Trophoblast cell (in vitro differentiated cells and primary cell): ENCODE measurements around the gene ATP6V0B.

Experiments used
- DNase-seq, 2 donors: peaks; one replicate each; pipeline ENCODE4 v3.0.0-alpha.2; 2016
- H2AFZ ChIP-seq: 2 replicates; pipeline ENCODE4 v1.6.1; 2013; ENCODE audit warnings: low read length, moderate library complexity, mild to moderate bottlenecking; ENCODE audit not compliant: insufficient read depth, poor library complexity
- H2AK5ac ChIP-seq: 2 replicates; pipeline ENCODE4 v1.6.1; 2013; ENCODE audit warnings: mild to moderate bottlenecking, low read length
- H2BK120ac ChIP-seq: 2 replicates; pipeline ENCODE4 v1.6.1; 2013; ENCODE audit warnings: low read length, mild to moderate bottlenecking, moderate library complexity; ENCODE audit not compliant: insufficient read depth, poor library complexity
- H2BK12ac ChIP-seq: 2 replicates; pipeline ENCODE4 v1.6.1; 2013; ENCODE audit warnings: mild to moderate bottlenecking, low read length, moderate library complexity
- H2BK5ac ChIP-seq: 2 replicates; pipeline ENCODE4 v1.6.1; 2013; ENCODE audit warnings: low read length, low read depth, moderate library complexity, mild to moderate bottlenecking; ENCODE audit not compliant: poor library complexity
- H3K14ac ChIP-seq: 2 replicates; pipeline ENCODE4 v1.6.1; 2013; ENCODE audit warnings: mild to moderate bottlenecking, low read length
- H3K18ac ChIP-seq: 2 replicates; pipeline ENCODE4 v1.6.1; 2013; ENCODE audit warnings: mild to moderate bottlenecking, low read length
- H3K23ac ChIP-seq: 2 replicates; pipeline ENCODE4 v1.6.1; 2013; ENCODE audit warnings: low read length
- H3K27ac ChIP-seq: 2 replicates; pipeline ENCODE4 v1.5.1; 2013; ENCODE audit warnings: low read depth, mild to moderate bottlenecking, inconsistent platforms, low read length, moderate library complexity
- H3K27me3 ChIP-seq: 2 replicates; pipeline ENCODE4 v1.6.1; 2013; ENCODE audit warnings: inconsistent platforms, mild to moderate bottlenecking, low read length, moderate library complexity; ENCODE audit not compliant: insufficient read depth
- H3K36me3 ChIP-seq, 2 experiments: 1 replicate in 1 of 2; 2 replicates in 1 of 2; pipeline ENCODE4 v1.6.1; 2013; ENCODE audit warnings: low read length in 2 of 2, mild to moderate bottlenecking in 2 of 2, moderate library complexity in 1 of 2; ENCODE audit not compliant: insufficient read depth in 2 of 2, control insufficient read depth in 1 of 2
- H3K4ac ChIP-seq: 2 replicates; pipeline ENCODE4 v1.6.1; 2013; ENCODE audit warnings: low read depth, mild to moderate bottlenecking, low read length, moderate library complexity
- H3K4me1 ChIP-seq, 2 experiments: 1 replicate in 1 of 2; 2 replicates in 1 of 2; pipeline ENCODE4 v1.6.1; 2013; ENCODE audit warnings: low read length in 2 of 2, mild to moderate bottlenecking in 2 of 2, moderate library complexity in 1 of 2; ENCODE audit not compliant: insufficient read depth in 2 of 2, control insufficient read depth in 1 of 2
- H3K4me2 ChIP-seq: 2 replicates; pipeline ENCODE4 v1.6.1; 2013; ENCODE audit warnings: inconsistent platforms, mild to moderate bottlenecking, low read length, moderate library complexity
- H3K4me3 ChIP-seq: 2 replicates; pipeline ENCODE4 v1.5.1; 2013; ENCODE audit warnings: mild to moderate bottlenecking, low read depth, low read length, inconsistent platforms
- H3K79me1 ChIP-seq: one replicate; pipeline ENCODE4 v1.6.1; 2013; ENCODE audit warnings: low read length
- H3K79me2 ChIP-seq: 2 replicates; pipeline ENCODE4 v1.6.1; 2013; ENCODE audit warnings: low read length, mild to moderate bottlenecking; ENCODE audit not compliant: control insufficient read depth, insufficient read depth, poor library complexity
- H3K9ac ChIP-seq: 2 replicates; pipeline ENCODE4 v1.6.1; 2013; ENCODE audit warnings: mild to moderate bottlenecking, low read length
- H3K9me3 ChIP-seq: 2 replicates; pipeline ENCODE4 v1.6.1; 2013; ENCODE audit warnings: low read depth, mild to moderate bottlenecking, control low read depth, inconsistent platforms, low read length; ENCODE audit not compliant: insufficient read depth
- H4K12ac ChIP-seq: 2 replicates; pipeline ENCODE4 v1.6.1; 2013; ENCODE audit warnings: low read depth, mild to moderate bottlenecking, low read length, moderate library complexity
- H4K8ac ChIP-seq: 2 replicates; pipeline ENCODE4 v1.6.1; 2013; ENCODE audit warnings: low read depth, mild to moderate bottlenecking, low read length, moderate library complexity
- H4K91ac ChIP-seq: one replicate; pipeline ENCODE4 v1.6.1; 2013; ENCODE audit warnings: low read depth, mild to moderate bottlenecking, low read length, moderate library complexity
- WGBS: extraction: QIAGEN DNeasy Blood & Tissue Kit; methylation state at CpG from one replicate; pipeline ENCODE4 v1.1.7; 2013; ENCODE audit warnings: missing lambda C conversion rate; ENCODE audit not compliant: insufficient read length, insufficient coverage; ENCODE audit errors: extremely low coverage; 5-methylcytosine and 5-hydroxymethylcytosine counted together

The ATP6V0B gene

DNA sequence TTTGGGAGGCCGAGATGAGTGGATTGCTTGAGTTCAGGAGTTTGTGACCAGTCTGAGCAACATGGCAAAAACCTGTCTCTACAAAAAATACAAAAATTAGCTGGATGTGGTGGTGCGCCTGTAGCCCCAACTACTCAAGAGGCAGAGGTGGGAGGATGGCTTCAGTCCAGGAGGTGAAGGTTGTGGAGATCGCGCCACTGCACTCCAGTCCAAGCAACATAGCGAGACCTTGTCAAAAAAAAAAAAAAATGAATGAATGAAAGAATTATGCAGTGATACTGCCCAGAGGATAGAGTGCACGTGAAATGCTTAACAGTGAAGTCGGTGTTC is 5.4 kb upstream of the ATP6V0B start:
- Histone ChIP-seq H2BK120ac (no peak overlapping the region), H3K4me1 (peaks cover 3 to 9% of the 10 kb centered on the region in 2 experiments), H3K4me2 (peak overlapping the region; percentile 64), H3K14ac (no peak overlapping the region), H3K27me3 (no peaks in the 10 kb centered on the region), H3K23ac (no peak overlapping the region), H3K9me3 (peaks cover 2% of the 10 kb centered on the region), H3K79me2 (no peaks in the 10 kb centered on the region), H4K91ac (no peak overlapping the region), H3K9ac (no peak overlapping the region), H3K4me3 (no peak overlapping the region), H4K12ac (no peak overlapping the region), H3K79me1 (peaks cover 1% of the 10 kb centered on the region), H3K36me3 (peaks cover 22 to 23% of the 10 kb centered on the region in 2 experiments), H3K4ac (no peak overlapping the region), H2AK5ac (no peak overlapping the region), H2AFZ (no peak overlapping the region), H2BK12ac (no peak overlapping the region), H3K27ac (no peak overlapping the region), H2BK5ac (no peak overlapping the region), H3K18ac (no peak overlapping the region), H4K8ac (no peak overlapping the region)
- WGBS, result no CpG with 5 or more reads among the region's 7 CpGs
- no peak for DNase-seq

DNA sequence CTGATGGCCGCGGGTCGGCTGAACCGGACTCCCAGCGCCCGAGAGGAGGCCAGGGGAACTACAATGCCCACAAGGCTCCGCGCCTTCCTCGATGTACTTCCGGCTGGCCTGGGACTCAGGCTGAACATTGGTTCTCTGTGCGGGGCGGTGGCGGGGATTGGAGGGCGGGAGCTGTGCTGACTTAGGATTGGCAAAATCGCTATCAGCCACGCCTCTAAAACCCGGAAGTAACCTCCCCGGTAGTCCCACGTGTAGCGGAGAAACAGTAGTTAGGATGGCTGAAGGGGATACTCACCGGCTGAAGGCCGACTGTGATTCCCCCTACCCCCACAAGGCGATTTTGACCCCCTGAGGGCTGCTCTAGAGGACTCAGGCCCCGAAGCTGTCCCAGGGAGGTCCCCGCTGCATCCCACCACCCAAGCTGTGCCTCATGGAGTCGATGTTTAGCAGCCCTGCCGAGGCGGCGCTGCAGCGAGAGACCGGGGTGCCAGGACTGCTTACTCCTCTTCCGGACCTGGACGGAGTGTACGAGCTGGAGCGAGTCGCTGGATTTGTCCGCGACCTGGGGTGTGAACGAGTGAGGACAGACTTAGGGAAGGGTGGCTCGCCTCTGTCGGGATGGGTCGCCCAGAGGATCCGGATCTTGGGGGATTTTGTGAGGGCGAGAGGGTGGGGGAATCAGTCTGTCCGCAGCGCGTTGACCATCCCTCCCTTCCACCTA is 4.9 kb upstream of the ATP6V0B start, which contains the start of gene DPH2:
Gene DPH2, plus strand, starts transcription at position 265 of the 721 bp plus-strand sequence. Its CDS starts 166 bp downstream, at position 431.
- WGBS, result no CpG with 5 or more reads among the region's 47 CpGs
- peak within 1 kb of the TSS; percentile 55 for H4K8ac ChIP-seq
- no peak within 1 kb of the TSS for H3K23ac ChIP-seq
- H3K9ac ChIP-seq, result peak within 1 kb of the TSS; percentile 88
- peak within 1 kb of the TSS; percentile 95 for H3K4me3 ChIP-seq
- H3K9me3 ChIP-seq, result peaks cover 2% of the 10 kb centered on the region
- H3K79me2 ChIP-seq, result peaks cover 3% of the 10 kb centered on the region
- peak within 1 kb of the TSS; percentile 88 for H3K4me2 ChIP-seq
- H3K4ac ChIP-seq, result no peak within 1 kb of the TSS
- H2AFZ ChIP-seq, result peak within 1 kb of the TSS; percentile 59
- H2AK5ac ChIP-seq, result no peak within 1 kb of the TSS
- peak; percentile 97 to 98 for DNase-seq
- H3K36me3 ChIP-seq, result peaks cover 22 to 23% of the 10 kb centered on the region in 2 experiments
- H2BK120ac ChIP-seq, result no peak within 1 kb of the TSS
- peak within 1 kb of the TSS; percentile 5 for H3K14ac ChIP-seq
- no peak within 1 kb of the TSS for H4K91ac ChIP-seq
- H4K12ac ChIP-seq, result peak within 1 kb of the TSS; percentile 17
- H2BK12ac ChIP-seq, result no peak within 1 kb of the TSS
- peaks cover 5% of the 10 kb centered on the region for H3K79me1 ChIP-seq
- H3K18ac ChIP-seq, result no peak within 1 kb of the TSS
- H3K4me1 ChIP-seq, result peaks cover 3 to 9% of the 10 kb centered on the region in 2 experiments
- H2BK5ac ChIP-seq, result no peak within 1 kb of the TSS
- no peaks in the 10 kb centered on the region for H3K27me3 ChIP-seq
- no peak within 1 kb of the TSS for H3K27ac ChIP-seq

GRCh38 chr1:43970502-43970901 is 4.3 kb upstream of the ATP6V0B start:
- DNase-seq, result no peak
- H3K18ac ChIP-seq, result no peak overlapping the region
- H2AFZ ChIP-seq, result no peak overlapping the region
- peaks cover 8% of the 10 kb centered on the region for H3K79me1 ChIP-seq
- no peak overlapping the region for H4K91ac ChIP-seq
- no peak overlapping the region for H3K4ac ChIP-seq
- H3K27me3 ChIP-seq, result no peaks in the 10 kb centered on the region
- peaks cover 22 to 23% of the 10 kb centered on the region in 2 experiments for H3K36me3 ChIP-seq
- H3K27ac ChIP-seq, result no peak overlapping the region
- peaks cover 8% of the 10 kb centered on the region for H3K79me2 ChIP-seq
- peak overlapping the region; percentile 95 for H3K4me3 ChIP-seq
- no peak overlapping the region for H4K8ac ChIP-seq
- H3K9ac ChIP-seq, result peak overlapping the region; percentile 88
- no peak overlapping the region for H2BK12ac ChIP-seq
- H3K4me2 ChIP-seq, result peak overlapping the region; percentile 88
- H4K12ac ChIP-seq, result no peak overlapping the region
- no CpG with 5 or more reads among the region's 5 CpGs for WGBS
- H3K4me1 ChIP-seq, result peaks cover 3 to 11% of the 10 kb centered on the region in 2 experiments
- H3K9me3 ChIP-seq, result peaks cover 2% of the 10 kb centered on the region
- H2AK5ac ChIP-seq, result no peak overlapping the region
- H3K23ac ChIP-seq, result no peak overlapping the region
- H2BK5ac ChIP-seq, result no peak overlapping the region
- H3K14ac ChIP-seq, result no peak overlapping the region
- no peak overlapping the region for H2BK120ac ChIP-seq

GRCh38 chr1:43970911-43971310 is 3.8 kb upstream of the ATP6V0B start:
- peak overlapping the region; percentile 88 for H3K4me2 ChIP-seq
- peaks cover 8% of the 10 kb centered on the region for H3K79me1 ChIP-seq
- no peaks in the 10 kb centered on the region for H3K27me3 ChIP-seq
- H4K91ac ChIP-seq, result no peak overlapping the region
- no peak overlapping the region for H3K18ac ChIP-seq
- no peak for DNase-seq
- H3K23ac ChIP-seq, result no peak overlapping the region
- no peak overlapping the region for H2AFZ ChIP-seq
- H4K8ac ChIP-seq, result no peak overlapping the region
- H2AK5ac ChIP-seq, result no peak overlapping the region
- no peak overlapping the region for H3K27ac ChIP-seq
- no peak overlapping the region for H2BK12ac ChIP-seq
- H3K14ac ChIP-seq, result no peak overlapping the region
- no CpG with 5 or more reads among the region's 9 CpGs for WGBS
- no peak overlapping the region for H3K9ac ChIP-seq
- peaks cover 2% of the 10 kb centered on the region for H3K9me3 ChIP-seq
- no peak overlapping the region for H2BK120ac ChIP-seq
- H3K4ac ChIP-seq, result no peak overlapping the region
- H4K12ac ChIP-seq, result no peak overlapping the region
- H3K79me2 ChIP-seq, result peaks cover 8% of the 10 kb centered on the region
- H3K4me3 ChIP-seq, result no peak overlapping the region
- peaks cover 6 to 15% of the 10 kb centered on the region in 2 experiments for H3K4me1 ChIP-seq
- peaks cover 21 to 23% of the 10 kb centered on the region in 2 experiments for H3K36me3 ChIP-seq
- no peak overlapping the region for H2BK5ac ChIP-seq
